Panc1 (cell line): ENCODE data around the gene RIC3. TPM values are rescaled to one million over a fixed set of nuclear protein-coding genes. Genes with fewer than 3 reads are reported as not detected.

Experiments used
- ATAC-seq: fragments of 200-7000 bp; cut with Tn5 transposase; 2 replicates; pipeline ENCODE4 v1.9.1; 2020; ENCODE audit warnings: mild to moderate bottlenecking, moderate library complexity
- BruUV-seq: library from RNA; stranded (reverse); fragments of 400-500 nt; replicated peaks from 2 replicates; lab custom pipeline; 2021; lab: Mats Ljungman, UMichigan
- CTCF ChIA-PET: fragments of 300-600 bp; sonication (Branson Sonifier 250); formaldehyde crosslinking; loops from one replicate; lab custom pipeline; 2022; ENCODE audit warnings: antibody characterized with exemption; lab: Charles Lee
- POLR2A ChIA-PET: fragments of 300-600 bp; sonication (Branson Sonifier 250); formaldehyde crosslinking; loops from one replicate; lab custom pipeline; 2022; ENCODE audit warnings: antibody characterized with exemption; lab: Charles Lee
- DNase-seq: peaks from one replicate; pipeline ENCODE4 v3.0.0-alpha.2; 2010; ENCODE audit warnings: low read depth, low spot score
- H3K27ac ChIP-seq: 2 replicates; pipeline ENCODE4 v1.5.1; 2011; ENCODE audit warnings: mild to moderate bottlenecking, low read length, inconsistent platforms
- H3K27me3 ChIP-seq: fragments of 200-500 bp; sonication (Bioruptor generic); 2 replicates; pipeline ENCODE4 v1.6.0; 2014; ENCODE audit warnings: low read length, inconsistent platforms; ENCODE audit not compliant: control insufficient read depth, insufficient read depth
- H3K36me3 ChIP-seq: fragments of 200-500 bp; sonication (Bioruptor generic); 2 replicates; pipeline ENCODE4 v1.5.1; 2014; ENCODE audit warnings: inconsistent platforms, mild to moderate bottlenecking, low read length, moderate library complexity; ENCODE audit not compliant: control insufficient read depth, insufficient read depth
- H3K4me1 ChIP-seq: 2 replicates; pipeline ENCODE4 v1.5.1; 2011; ENCODE audit warnings: inconsistent platforms, mild to moderate bottlenecking, low read length, moderate library complexity; ENCODE audit not compliant: control insufficient read depth, insufficient read depth
- H3K4me3 ChIP-seq, 2 experiments: 2 replicates each; pipeline ENCODE4 v1.5.1; 2011 to 2012; ENCODE audit warnings: low read depth in 2 of 2, low read length in 2 of 2, mild to moderate bottlenecking in 2 of 2, inconsistent platforms in 1 of 2, moderate library complexity in 1 of 2
- H3K9me3 ChIP-seq: fragments of 200-500 bp; sonication (Bioruptor generic); 2 replicates; pipeline ENCODE4 v1.5.1; 2014; ENCODE audit warnings: low read depth, mild to moderate bottlenecking, inconsistent platforms, low read length, moderate library complexity; ENCODE audit not compliant: control insufficient read depth, insufficient read depth
- CTCF ChIP-seq: fragments of 450-650 bp; IDR thresholded peaks from 2 replicates; pipeline ENCODE4 v1.5.1; 2017; ENCODE audit warnings: mild to moderate bottlenecking
- POLR2AphosphoS5 ChIP-seq: IDR thresholded peaks from 2 replicates; pipeline ENCODE4 v1.6.1; 2012; ENCODE audit warnings: mild to moderate bottlenecking, low read depth, low read length, moderate library complexity
- SIN3A ChIP-seq: IDR thresholded peaks from 2 replicates; pipeline ENCODE4 v1.6.1; 2012; ENCODE audit warnings: low read depth, mild to moderate bottlenecking, low read length, moderate library complexity, borderline replicate concordance; ENCODE audit not compliant: insufficient read depth
- TCF7L2 ChIP-seq: IDR thresholded peaks from 2 replicates; pipeline ENCODE4 v1.6.1; 2011; ENCODE audit warnings: mild to moderate bottlenecking, low read depth, low read length, inconsistent platforms
- in situ Hi-C: cut with HindIII; loops from 2 replicates; pipeline ENCODE4 v1.10.0; 2016; ENCODE audit warnings: low sequenced_read_pairs, low pct_unique_long_range_greater_than_20kb
- intact Hi-C: fragments of 100-400 bp; cut with micrococcal nuclease; formaldehyde crosslinking; loops from one replicate; pipeline ENCODE4 v1.10.0; 2022; ENCODE audit not compliant: unreplicated experiment
- total RNA-seq: library from RNA; stranded (reverse); gene quantifications from one replicate; pipeline ENCODE4 v1.2.1, GENCODE V29; 2021; ENCODE audit not compliant: unreplicated experiment
- TF ChIP-seq, protein P1 (sequence below), 2 experiments: IDR thresholded peaks; 2 replicates each; pipeline ENCODE4 v1.6.1; 2011 to 2012; ENCODE audit warnings: low read depth in 2 of 2, control low read depth in 1 of 2, low read length in 1 of 2, mild to moderate bottlenecking in 1 of 2, moderate library complexity in 1 of 2; ENCODE audit not compliant: insufficient read depth in 1 of 2

Gene RIC3
- total RNA-seq, 1 experiment from 2014 or later: 4.2 TPM

DNA sequence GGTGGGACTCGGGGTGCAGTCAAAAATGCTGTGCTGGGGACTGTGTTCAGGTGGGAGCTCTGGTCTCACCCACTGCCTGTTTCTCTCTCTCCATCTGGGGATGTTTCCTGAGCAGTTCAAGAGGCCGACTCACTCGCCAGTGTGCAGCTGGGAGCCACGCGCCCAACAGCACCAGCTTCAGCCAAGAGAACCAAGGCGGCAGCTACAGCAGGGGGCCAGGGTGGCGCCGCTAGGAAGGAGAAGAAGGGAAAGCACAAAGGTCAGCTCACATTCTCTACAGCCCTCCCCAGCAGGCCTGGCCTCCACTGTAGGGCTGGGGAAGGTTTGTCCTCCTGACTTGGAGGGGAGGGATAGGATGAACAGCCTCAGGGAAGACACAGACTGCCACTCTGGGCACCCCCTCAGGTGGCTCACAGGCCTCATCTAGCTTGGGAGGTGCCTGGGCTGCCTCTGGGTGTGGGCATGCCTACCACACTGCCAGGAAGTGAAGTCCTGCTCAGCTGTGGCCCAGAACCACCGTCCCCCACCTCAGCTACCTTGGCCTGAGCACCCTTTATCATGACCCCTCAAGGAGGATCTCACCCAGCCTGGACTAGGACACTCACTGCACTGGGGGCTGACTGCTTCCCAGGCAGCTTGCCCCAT is 74.8 kb downstream of the RIC3 start:
- CTCF ChIA-PET: interaction anchor here (0.9 kb wide), 1 partner anchor 88 kb away, joined by 6 read pairs; no protein-coding TSS in a partner anchor
- intact Hi-C loops: loop anchor here (10.0 kb wide), 1 partner anchor 199 kb away; no protein-coding TSS in a partner anchor
- in situ Hi-C loops: no loop called here
- no TSS peak for BruUV-seq
- H3K4me3 ChIP-seq: no peak overlapping the region
- H3K9me3 ChIP-seq: no peaks in the 10 kb centered on the region
- no peak overlapping the region for H3K27ac ChIP-seq
- no peak for ATAC-seq
- no peaks in the 10 kb centered on the region for H3K27me3 ChIP-seq
- H3K4me1 ChIP-seq: no peaks in the 10 kb centered on the region
- TF ChIP-seq, protein P1, sequence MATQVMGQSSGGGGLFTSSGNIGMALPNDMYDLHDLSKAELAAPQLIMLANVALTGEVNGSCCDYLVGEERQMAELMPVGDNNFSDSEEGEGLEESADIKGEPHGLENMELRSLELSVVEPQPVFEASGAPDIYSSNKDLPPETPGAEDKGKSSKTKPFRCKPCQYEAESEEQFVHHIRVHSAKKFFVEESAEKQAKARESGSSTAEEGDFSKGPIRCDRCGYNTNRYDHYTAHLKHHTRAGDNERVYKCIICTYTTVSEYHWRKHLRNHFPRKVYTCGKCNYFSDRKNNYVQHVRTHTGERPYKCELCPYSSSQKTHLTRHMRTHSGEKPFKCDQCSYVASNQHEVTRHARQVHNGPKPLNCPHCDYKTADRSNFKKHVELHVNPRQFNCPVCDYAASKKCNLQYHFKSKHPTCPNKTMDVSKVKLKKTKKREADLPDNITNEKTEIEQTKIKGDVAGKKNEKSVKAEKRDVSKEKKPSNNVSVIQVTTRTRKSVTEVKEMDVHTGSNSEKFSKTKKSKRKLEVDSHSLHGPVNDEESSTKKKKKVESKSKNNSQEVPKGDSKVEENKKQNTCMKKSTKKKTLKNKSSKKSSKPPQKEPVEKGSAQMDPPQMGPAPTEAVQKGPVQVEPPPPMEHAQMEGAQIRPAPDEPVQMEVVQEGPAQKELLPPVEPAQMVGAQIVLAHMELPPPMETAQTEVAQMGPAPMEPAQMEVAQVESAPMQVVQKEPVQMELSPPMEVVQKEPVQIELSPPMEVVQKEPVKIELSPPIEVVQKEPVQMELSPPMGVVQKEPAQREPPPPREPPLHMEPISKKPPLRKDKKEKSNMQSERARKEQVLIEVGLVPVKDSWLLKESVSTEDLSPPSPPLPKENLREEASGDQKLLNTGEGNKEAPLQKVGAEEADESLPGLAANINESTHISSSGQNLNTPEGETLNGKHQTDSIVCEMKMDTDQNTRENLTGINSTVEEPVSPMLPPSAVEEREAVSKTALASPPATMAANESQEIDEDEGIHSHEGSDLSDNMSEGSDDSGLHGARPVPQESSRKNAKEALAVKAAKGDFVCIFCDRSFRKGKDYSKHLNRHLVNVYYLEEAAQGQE (IDR thresholded peaks at IDR 0.05; ENCODE audit: insufficient read depth in 1 of 2, low read depth in 2 of 2, low read length in 1 of 2): no peak
- TF ChIP-seq SIN3A: no peak
- no peak for TF ChIP-seq CTCF
- no peak for TF ChIP-seq TCF7L2
- no peak for TF ChIP-seq POLR2AphosphoS5
- POLR2A ChIA-PET: no interaction called here
- no peaks in the 10 kb centered on the region for H3K36me3 ChIP-seq
- DNase-seq: no peak

DNA sequence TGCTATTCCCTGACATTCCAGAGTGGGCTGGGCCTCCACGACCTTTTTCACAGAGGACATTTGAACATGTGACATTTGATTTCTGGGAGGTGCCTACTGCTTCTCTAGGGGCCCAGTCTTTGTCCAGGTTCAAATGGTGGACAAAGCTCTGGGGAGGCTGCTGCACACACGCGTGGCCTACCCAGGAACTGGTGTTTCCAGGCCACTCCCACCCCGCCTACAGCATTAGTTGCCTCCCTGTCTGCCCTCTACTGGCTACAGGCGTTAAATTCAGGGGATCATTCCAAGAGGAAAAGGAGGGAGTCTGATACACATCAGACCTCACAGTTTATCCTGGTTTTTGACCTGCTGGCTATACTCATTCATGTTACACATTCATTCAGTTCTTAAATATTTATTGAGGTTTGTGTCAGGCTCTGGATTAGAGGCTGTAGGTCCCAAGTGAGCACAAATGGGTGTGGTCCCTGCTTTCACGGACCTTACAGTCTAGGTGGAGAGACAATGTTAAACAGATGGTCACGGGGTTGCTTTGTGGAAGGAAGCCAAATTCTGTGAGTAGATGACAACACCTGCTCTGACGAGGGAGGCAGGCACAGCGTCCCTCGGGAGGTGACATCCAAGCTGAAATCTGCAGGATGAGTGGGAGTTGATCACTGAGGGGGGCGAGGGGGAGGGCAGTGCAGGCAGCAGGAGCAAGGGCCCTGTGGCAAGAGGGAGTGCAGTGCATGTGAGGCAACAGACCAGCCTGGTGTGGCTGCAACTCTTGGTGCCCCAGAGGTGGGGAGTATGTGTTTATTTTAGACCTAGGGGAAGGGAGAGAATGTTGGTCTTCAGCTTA is 76.0 kb downstream of the RIC3 start:
- Histone ChIP-seq H3K36me3 (no peaks in the 10 kb centered on the region), H3K4me1 (no peaks in the 10 kb centered on the region), H3K9me3 (no peaks in the 10 kb centered on the region), H3K27me3 (no peaks in the 10 kb centered on the region), H3K27ac (no peak overlapping the region), H3K4me3 (no peak overlapping the region)
- in situ Hi-C loops (no loop called here), intact Hi-C loops (loop anchor here (1.0 to 10.0 kb wide), 2 partner anchors 87 to 198 kb away; no protein-coding TSS in a partner anchor)
- DNase-seq: no peak
- CTCF ChIA-PET: interaction anchor here (0.5 to 4.8 kb wide), 2 partner anchors 59 to 85 kb away, joined by 7 to 35 read pairs; no protein-coding TSS in a partner anchor
- POLR2A ChIA-PET: no interaction called here
- no TSS peak for BruUV-seq
- peak; percentile 89 for TF ChIP-seq CTCF
- TF ChIP-seq TCF7L2: no peak
- TF ChIP-seq POLR2AphosphoS5: no peak
- peak; percentile 79 for ATAC-seq
